ENCODE measurements around the gene RIIAD1. TPM values are rescaled to one million over a fixed set of nuclear protein-coding genes. Genes with fewer than 3 reads are reported as not detected.
A peak's percentile ranks its signal among the peaks of the same experiment; 100 is the strongest.
"Not testable (repeated sequence)": the region's sequence is repeated elsewhere in the genome, so short reads cannot be mapped to it uniquely, and the experiment has no call there.

RIIAD1 gene, protein sequence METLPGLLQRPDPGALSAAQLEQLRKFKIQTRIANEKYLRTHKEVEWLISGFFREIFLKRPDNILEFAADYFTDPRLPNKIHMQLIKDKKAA
- not detected in 3 replicates for total RNA-seq
- long read RNA-seq, partial matches to known transcripts, result 0 of 1 reads
- long read RNA-seq, other reads (novel, unspliced or antisense), result 0 of 1 reads

DNA sequence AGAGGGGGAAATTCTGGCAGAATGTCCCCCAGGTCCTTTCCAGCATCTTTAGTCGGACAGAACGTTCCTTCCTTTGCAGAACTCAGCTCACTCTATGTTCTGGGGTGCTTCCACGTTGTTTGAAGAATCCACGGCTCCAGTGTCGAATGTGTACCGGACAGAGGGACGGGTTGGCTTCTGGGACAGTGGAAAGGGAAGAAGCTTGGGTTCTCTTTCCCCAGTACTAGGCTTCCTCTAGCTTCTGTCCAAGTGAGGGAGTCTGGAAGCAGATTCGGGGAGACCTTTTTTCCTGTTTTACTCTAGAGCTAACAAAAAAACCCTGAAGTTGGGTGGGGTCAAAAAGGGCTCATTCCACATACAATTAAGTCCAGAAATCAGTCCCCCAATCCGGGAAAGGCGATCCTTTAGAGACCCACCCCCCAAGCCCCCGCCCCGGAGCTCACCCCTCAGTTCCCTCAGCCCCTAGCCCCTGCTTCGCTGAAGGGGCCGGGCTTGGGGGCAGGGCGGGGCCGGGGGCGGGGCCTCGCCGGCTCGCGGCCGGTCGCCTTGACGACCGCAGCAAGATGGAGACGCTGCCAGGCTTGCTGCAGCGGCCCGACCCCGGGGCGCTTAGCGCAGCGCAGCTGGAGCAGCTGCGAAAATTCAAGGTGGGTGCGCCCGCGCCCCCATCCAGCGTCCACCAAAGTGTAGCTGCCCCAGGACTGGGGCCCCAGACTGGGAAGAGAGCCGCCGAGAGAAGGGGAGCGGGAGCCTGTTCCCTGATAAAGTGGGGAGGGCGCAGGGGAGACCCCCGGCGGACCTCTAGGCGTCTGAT, at the start of gene RIIAD1:
Gene RIIAD1 (plus strand): TSS at position 549 of the 814 bp plus-strand sequence. CDS start 15 bp downstream, at position 564.
- TF ChIP-seq, protein P1, sequence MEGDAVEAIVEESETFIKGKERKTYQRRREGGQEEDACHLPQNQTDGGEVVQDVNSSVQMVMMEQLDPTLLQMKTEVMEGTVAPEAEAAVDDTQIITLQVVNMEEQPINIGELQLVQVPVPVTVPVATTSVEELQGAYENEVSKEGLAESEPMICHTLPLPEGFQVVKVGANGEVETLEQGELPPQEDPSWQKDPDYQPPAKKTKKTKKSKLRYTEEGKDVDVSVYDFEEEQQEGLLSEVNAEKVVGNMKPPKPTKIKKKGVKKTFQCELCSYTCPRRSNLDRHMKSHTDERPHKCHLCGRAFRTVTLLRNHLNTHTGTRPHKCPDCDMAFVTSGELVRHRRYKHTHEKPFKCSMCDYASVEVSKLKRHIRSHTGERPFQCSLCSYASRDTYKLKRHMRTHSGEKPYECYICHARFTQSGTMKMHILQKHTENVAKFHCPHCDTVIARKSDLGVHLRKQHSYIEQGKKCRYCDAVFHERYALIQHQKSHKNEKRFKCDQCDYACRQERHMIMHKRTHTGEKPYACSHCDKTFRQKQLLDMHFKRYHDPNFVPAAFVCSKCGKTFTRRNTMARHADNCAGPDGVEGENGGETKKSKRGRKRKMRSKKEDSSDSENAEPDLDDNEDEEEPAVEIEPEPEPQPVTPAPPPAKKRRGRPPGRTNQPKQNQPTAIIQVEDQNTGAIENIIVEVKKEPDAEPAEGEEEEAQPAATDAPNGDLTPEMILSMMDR (IDR thresholded peaks at IDR 0.05), result no peak
- Mint-ChIP-seq H3K27ac (ENCODE audit: unreplicated experiment) (peak within 1 kb of the TSS; percentile 74), H3K4me3 (ENCODE audit: unreplicated experiment) (peak within 1 kb of the TSS; percentile 73), H3K36me3 (ENCODE audit: low read depth) (peaks cover 5% of the 10 kb centered on the region), H3K27me3 (ENCODE audit: low read depth) (peaks cover 27% of the 10 kb centered on the region), H3K9me3 (ENCODE audit: low read depth) (no peaks in the 10 kb centered on the region), H3K4me1 (ENCODE audit: low read depth) (peaks cover 38% of the 10 kb centered on the region)
- no peak for DNase-seq (ENCODE audit: low spot score)

DNA sequence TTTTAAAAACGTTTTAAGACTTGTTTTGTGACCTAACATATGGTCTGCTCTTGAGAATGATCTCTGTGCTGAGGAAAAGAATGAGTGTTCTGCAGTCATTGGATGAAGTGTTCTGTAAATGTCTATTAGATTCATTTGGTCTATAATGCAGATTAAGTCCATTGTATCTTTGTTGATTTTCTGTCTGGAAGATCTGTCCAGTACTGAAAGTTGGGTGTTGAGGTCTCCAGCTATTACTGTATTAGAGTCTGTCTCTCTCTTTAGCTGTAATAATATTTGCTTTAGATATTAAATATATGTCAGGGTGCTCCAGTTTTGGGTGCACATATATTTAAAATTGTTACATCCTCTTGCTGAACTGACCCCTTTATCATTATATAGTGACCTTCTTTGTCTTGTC, 47.9 kb upstream of the RIIAD1 start:
- TF ChIP-seq, protein P1 (IDR thresholded peaks at IDR 0.05), result no peak
- peaks cover 34% of the 10 kb centered on the region for H3K36me3 Mint-ChIP-seq (ENCODE audit: low read depth)
- peaks cover 16% of the 10 kb centered on the region for H3K9me3 Mint-ChIP-seq (ENCODE audit: low read depth)
- peaks cover 2% of the 10 kb centered on the region for H3K4me1 Mint-ChIP-seq (ENCODE audit: low read depth)
- no peak overlapping the region for H3K27ac Mint-ChIP-seq (ENCODE audit: unreplicated experiment)
- no peak overlapping the region for H3K4me3 Mint-ChIP-seq (ENCODE audit: unreplicated experiment)
- DNase-seq (ENCODE audit: low spot score), result no peak
- no peaks in the 10 kb centered on the region for H3K27me3 Mint-ChIP-seq (ENCODE audit: low read depth)

DNA sequence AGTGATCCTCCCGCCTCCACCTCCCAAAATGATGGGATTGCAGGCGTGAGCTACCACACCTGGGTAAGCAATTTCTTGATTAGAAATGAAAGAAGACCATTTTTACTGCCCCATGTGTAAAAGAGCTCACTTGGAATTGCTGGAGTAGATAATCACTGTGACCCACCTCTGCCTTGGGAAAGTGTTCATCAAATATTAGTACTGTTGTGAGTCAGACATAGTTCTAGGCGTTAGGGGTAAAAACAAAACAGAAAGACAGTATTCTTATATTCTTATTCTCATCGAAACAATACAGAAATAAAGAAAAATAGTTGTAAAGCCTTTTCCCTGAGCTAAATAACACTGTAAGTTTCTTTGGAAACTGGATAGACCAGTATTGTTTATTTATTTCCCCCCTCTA, 40.9 kb upstream of the RIIAD1 start:
- H3K4me3 Mint-ChIP-seq (ENCODE audit: unreplicated experiment), result peak overlapping the region; percentile 54
- peaks cover 3% of the 10 kb centered on the region for H3K36me3 Mint-ChIP-seq (ENCODE audit: low read depth)
- H3K27ac Mint-ChIP-seq (ENCODE audit: unreplicated experiment), result peak overlapping the region; percentile 98
- no peak for DNase-seq (ENCODE audit: low spot score)
- TF ChIP-seq, protein P1 (IDR thresholded peaks at IDR 0.05), result no peak
- no peaks in the 10 kb centered on the region for H3K27me3 Mint-ChIP-seq (ENCODE audit: low read depth)
- H3K4me1 Mint-ChIP-seq (ENCODE audit: low read depth), result peaks cover 30% of the 10 kb centered on the region
- no peaks in the 10 kb centered on the region for H3K9me3 Mint-ChIP-seq (ENCODE audit: low read depth)

DNA sequence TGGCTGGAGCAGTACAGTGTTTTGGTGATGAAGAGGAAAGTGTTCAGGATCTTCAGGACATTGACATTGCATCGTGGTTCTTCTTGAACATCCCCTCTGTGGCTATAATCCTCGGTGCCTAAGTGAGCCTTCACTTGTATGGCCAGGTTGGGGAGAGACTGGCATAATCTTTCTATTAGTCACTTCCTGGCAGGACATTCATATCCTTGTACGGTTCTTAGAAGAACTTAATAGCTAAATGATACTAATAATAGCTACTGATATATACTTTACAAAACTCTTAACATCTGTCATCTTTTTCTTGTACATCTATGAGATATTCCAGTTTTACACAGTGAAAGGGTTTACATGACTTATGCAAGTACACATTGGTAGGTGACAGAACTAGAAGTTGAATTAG, 40.5 kb upstream of the RIIAD1 start:
- TF ChIP-seq, protein P1 (IDR thresholded peaks at IDR 0.05), result no peak
- H3K4me3 Mint-ChIP-seq (ENCODE audit: unreplicated experiment), result peak overlapping the region; percentile 54
- H3K36me3 Mint-ChIP-seq (ENCODE audit: low read depth), result peaks cover 3% of the 10 kb centered on the region
- H3K4me1 Mint-ChIP-seq (ENCODE audit: low read depth), result peaks cover 30% of the 10 kb centered on the region
- no peaks in the 10 kb centered on the region for H3K9me3 Mint-ChIP-seq (ENCODE audit: low read depth)
- peak overlapping the region; percentile 98 for H3K27ac Mint-ChIP-seq (ENCODE audit: unreplicated experiment)
- DNase-seq (ENCODE audit: low spot score), result no peak
- H3K27me3 Mint-ChIP-seq (ENCODE audit: low read depth), result no peaks in the 10 kb centered on the region

DNA sequence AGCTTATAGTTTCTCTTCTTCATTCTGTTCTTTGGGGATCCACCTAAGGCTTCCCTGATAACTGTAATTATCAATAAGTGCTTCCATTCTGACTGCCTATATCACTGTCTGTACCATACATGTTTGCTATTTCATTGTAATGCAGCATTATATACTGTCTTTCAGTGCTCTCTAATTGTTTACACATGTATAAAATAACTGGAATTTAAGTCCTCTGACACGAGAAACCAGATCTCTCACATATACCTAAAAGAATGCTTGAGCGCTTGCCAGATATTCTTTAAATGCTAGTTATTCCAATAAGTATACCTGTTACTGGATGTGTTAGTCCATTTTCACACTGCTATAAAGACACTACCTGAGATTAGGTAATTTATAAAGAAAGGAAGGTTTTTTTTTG, 39.4 kb upstream of the RIIAD1 start:
- Mint-ChIP-seq H3K4me3 (ENCODE audit: unreplicated experiment) (no peak overlapping the region), H3K4me1 (ENCODE audit: low read depth) (peaks cover 30% of the 10 kb centered on the region), H3K9me3 (ENCODE audit: low read depth) (no peaks in the 10 kb centered on the region), H3K36me3 (ENCODE audit: low read depth) (peaks cover 5% of the 10 kb centered on the region), H3K27me3 (ENCODE audit: low read depth) (no peaks in the 10 kb centered on the region), H3K27ac (ENCODE audit: unreplicated experiment) (peak overlapping the region; percentile 98)
- no peak for DNase-seq (ENCODE audit: low spot score)
- TF ChIP-seq, protein P1 (IDR thresholded peaks at IDR 0.05), result no peak

DNA sequence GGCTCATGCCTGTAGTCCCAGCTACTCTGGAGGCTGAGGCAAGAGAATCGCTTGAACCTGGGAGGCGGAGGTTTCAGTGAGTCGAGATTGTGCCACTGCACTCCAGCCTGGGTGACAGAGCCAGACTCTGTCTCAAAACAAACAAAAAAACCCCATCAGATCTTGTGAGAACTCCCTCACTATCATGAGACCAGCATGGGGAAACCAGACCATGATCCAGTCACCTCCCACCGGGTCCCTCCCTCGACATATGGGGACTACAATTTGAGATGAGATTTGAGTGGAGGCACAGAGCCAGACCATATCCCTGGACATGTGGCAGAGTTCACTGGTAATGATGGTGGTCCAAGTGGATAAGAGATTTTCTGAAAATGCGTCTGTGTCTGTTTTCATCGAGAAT, 38.4 kb upstream of the RIIAD1 start:
- not testable (repeated sequence) for H3K9me3 Mint-ChIP-seq (ENCODE audit: low read depth); DNase-seq (ENCODE audit: low spot score); H3K36me3 Mint-ChIP-seq (ENCODE audit: low read depth); H3K4me3 Mint-ChIP-seq (ENCODE audit: unreplicated experiment); H3K27me3 Mint-ChIP-seq (ENCODE audit: low read depth); H3K27ac Mint-ChIP-seq (ENCODE audit: unreplicated experiment)
- H3K4me1 Mint-ChIP-seq (ENCODE audit: low read depth), result peaks cover 30% of the 10 kb centered on the region

Data from chondrocyte (in vitro differentiated cells).